ENCODE results near the gene PPP2R3A.
"Not testable (repeated sequence)": the region's sequence is repeated elsewhere in the genome, so short reads cannot be mapped to it uniquely, and the experiment has no call there.

Gene PPP2R3A

DNA sequence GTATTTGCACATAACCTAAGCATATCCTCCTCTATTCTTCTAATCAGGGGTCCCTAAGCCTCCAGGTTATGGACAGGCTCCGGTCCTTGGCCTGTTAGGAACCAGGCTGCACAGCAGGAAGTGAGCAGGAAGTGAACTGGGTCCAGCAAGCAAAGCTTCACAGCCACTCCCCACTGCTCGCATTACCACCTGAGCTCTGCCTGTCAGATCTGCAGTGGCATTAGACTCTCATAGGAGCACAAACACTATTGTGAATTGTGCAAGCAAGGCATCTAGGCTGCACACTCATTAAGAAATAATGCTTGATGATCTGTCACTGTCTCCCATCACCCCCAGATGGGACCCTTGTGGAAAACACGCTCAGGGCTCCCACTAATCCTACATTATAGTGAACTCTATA, 220.8 kb downstream of the PPP2R3A start:
- H3K27ac ChIP-seq (ENCODE audit: poor library complexity, severe bottlenecking), result peak overlapping the region; percentile 28

DNA sequence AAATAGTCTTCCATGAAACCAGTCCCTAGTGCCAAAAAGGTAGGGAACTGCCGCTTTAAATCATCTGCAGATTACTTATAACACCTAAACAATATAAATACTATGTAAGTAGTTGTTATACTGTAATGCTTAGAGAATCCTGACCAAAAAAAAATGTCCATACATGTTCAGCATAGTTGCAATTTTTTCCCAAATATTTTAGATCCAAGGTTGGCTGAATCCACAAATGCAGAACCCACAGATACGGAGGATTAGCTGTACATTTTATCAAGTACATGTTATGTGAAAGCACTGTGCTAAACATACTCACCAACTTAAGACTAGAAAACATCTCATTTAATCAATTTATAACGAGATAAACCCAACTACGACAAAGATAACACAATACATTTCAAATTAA, 221.3 kb downstream of the PPP2R3A start:
- peaks cover 26% of the 10 kb centered on the region for H3K4me1 ChIP-seq (ENCODE audit: insufficient read depth, poor library complexity, severe bottlenecking)

More for the DNA sequence above, 220.8 kb downstream of the PPP2R3A start:
- Histone ChIP-seq H3K36me3 (ENCODE audit: low read depth) (no peaks in the 10 kb centered on the region), H3K4me1 (ENCODE audit: insufficient read depth, poor library complexity, severe bottlenecking) (peaks cover 26% of the 10 kb centered on the region), H3K9me3 (ENCODE audit: severe bottlenecking) (no peaks in the 10 kb centered on the region), H3K4me3 (ENCODE audit: severe bottlenecking) (no peak overlapping the region), H3K27me3 (ENCODE audit: insufficient read depth, poor library complexity, severe bottlenecking) (no peaks in the 10 kb centered on the region)
- ATAC-seq (ENCODE audit: low read depth) (peak; percentile 90), DNase-seq (ENCODE audit: low spot score) (no peak)
- TF ChIP-seq, protein P1, sequence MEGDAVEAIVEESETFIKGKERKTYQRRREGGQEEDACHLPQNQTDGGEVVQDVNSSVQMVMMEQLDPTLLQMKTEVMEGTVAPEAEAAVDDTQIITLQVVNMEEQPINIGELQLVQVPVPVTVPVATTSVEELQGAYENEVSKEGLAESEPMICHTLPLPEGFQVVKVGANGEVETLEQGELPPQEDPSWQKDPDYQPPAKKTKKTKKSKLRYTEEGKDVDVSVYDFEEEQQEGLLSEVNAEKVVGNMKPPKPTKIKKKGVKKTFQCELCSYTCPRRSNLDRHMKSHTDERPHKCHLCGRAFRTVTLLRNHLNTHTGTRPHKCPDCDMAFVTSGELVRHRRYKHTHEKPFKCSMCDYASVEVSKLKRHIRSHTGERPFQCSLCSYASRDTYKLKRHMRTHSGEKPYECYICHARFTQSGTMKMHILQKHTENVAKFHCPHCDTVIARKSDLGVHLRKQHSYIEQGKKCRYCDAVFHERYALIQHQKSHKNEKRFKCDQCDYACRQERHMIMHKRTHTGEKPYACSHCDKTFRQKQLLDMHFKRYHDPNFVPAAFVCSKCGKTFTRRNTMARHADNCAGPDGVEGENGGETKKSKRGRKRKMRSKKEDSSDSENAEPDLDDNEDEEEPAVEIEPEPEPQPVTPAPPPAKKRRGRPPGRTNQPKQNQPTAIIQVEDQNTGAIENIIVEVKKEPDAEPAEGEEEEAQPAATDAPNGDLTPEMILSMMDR (IDR thresholded peaks at IDR 0.05; ENCODE audit: poor library complexity, severe bottlenecking), result no peak

DNA sequence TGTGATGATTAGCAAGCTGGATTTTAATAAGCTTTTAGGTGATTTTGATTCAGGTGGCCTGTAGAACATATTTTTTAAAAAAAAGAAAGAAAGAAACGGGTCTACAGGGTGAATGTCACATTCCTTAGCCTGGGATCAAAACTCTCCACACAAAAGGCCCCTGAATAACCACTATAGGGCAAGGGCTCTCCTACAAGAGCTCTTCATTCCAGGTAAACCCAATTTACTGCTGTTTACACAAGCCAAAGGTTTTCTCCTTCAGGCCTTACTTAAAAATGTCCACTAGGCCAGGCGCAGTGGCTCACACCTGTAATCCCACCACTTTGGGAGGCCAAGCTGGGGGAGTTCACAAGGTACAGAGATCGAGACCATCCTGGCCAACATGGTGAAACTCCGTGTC, 222.3 kb downstream of the PPP2R3A start:
- DNase-seq (ENCODE audit: low spot score) (no peak), ATAC-seq (ENCODE audit: low read depth) (no peak)
- Histone ChIP-seq H3K27me3 (ENCODE audit: insufficient read depth, poor library complexity, severe bottlenecking) (no peaks in the 10 kb centered on the region), H3K4me3 (ENCODE audit: severe bottlenecking) (no peak overlapping the region), H3K4me1 (ENCODE audit: insufficient read depth, poor library complexity, severe bottlenecking) (peaks cover 28% of the 10 kb centered on the region), H3K9me3 (ENCODE audit: severe bottlenecking) (no peaks in the 10 kb centered on the region), H3K27ac (ENCODE audit: poor library complexity, severe bottlenecking) (peak overlapping the region; percentile 28), H3K36me3 (ENCODE audit: low read depth) (no peaks in the 10 kb centered on the region)
- TF ChIP-seq, protein P1 (IDR thresholded peaks at IDR 0.05; ENCODE audit: poor library complexity, severe bottlenecking), result no peak

More for the DNA sequence above, 221.3 kb downstream of the PPP2R3A start:
- H3K27me3 ChIP-seq (ENCODE audit: insufficient read depth, poor library complexity, severe bottlenecking), result no peaks in the 10 kb centered on the region
- ATAC-seq (ENCODE audit: low read depth) (peak; percentile 32), DNase-seq (ENCODE audit: low spot score) (no peak)
- TF ChIP-seq, protein P1 (IDR thresholded peaks at IDR 0.05; ENCODE audit: poor library complexity, severe bottlenecking), result no peak
- no peaks in the 10 kb centered on the region for H3K9me3 ChIP-seq (ENCODE audit: severe bottlenecking)
- H3K4me3 ChIP-seq (ENCODE audit: severe bottlenecking), result no peak overlapping the region
- peak overlapping the region; percentile 28 for H3K27ac ChIP-seq (ENCODE audit: poor library complexity, severe bottlenecking)
- H3K36me3 ChIP-seq (ENCODE audit: low read depth), result no peaks in the 10 kb centered on the region

DNA sequence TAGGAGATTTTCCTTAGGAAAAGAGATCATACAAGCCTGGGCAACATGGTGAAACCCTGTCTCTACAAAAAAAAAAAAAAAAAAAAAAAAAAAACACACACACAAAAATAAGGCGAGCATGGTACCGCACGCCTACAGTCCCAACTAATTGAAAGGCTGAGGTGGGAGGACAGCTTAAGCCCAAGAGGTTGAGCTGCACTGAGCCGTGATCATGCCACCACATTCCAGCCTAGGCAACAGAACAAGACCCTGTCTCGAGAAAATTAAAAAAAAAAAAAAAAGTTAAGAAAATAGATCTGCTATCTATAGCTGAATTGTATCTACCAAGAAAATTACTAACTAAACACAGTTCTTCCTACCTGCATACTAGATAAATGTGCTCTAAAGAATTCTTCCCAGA, 223.5 kb downstream of the PPP2R3A start:
- H3K9me3 ChIP-seq (ENCODE audit: severe bottlenecking), result no peaks in the 10 kb centered on the region
- no peaks in the 10 kb centered on the region for H3K27me3 ChIP-seq (ENCODE audit: insufficient read depth, poor library complexity, severe bottlenecking)
- H3K4me1 ChIP-seq (ENCODE audit: insufficient read depth, poor library complexity, severe bottlenecking), result peaks cover 28% of the 10 kb centered on the region
- no peaks in the 10 kb centered on the region for H3K36me3 ChIP-seq (ENCODE audit: low read depth)
- H3K4me3 ChIP-seq (ENCODE audit: severe bottlenecking), result no peak overlapping the region
- TF ChIP-seq, protein P1 (IDR thresholded peaks at IDR 0.05; ENCODE audit: poor library complexity, severe bottlenecking), result no peak
- DNase-seq (ENCODE audit: low spot score) (no peak), ATAC-seq (ENCODE audit: low read depth) (no peak)
- no peak overlapping the region for H3K27ac ChIP-seq (ENCODE audit: poor library complexity, severe bottlenecking)

DNA sequence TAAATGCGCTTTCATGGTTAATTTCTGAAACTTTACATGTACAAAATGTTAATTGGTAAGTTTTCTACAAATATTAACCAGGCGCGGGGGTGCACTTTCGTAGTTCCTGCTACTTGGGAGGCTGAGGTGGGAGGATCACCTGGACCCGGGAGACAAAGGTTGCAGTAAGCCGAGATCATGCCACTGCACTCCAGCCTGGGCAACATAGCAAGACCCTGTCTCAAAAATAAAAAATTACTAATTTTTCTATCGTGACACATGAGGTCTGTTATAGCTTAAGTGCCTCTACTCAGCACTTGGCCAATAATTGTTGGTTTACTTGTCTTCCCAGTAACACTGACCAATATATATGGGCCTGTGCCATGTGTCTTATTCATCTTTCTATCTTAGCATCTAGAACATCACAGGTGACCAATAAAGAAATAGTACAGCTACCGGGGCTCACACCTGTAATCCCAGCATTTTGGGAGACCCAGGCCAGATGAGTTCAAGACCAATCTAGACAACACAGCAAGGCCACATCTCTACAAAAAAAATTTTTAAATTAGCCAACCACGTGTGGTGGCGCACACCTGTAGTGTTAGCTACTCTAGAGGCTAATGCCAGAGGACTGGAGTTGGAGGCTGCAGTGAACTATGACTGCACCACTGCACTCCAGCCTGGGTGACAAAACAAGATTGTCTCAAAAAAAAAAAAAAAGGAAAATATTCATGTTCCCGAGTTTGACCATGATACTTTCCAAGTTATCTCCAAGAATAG, 224.5 kb downstream of the PPP2R3A start:
- no peak for ATAC-seq (ENCODE audit: low read depth)
- TF ChIP-seq, protein P1 (IDR thresholded peaks at IDR 0.05; ENCODE audit: poor library complexity, severe bottlenecking), result no peak
- Histone ChIP-seq H3K27ac (ENCODE audit: poor library complexity, severe bottlenecking) (no peak overlapping the region), H3K4me3 (ENCODE audit: severe bottlenecking) (no peak overlapping the region), H3K27me3 (ENCODE audit: insufficient read depth, poor library complexity, severe bottlenecking) (no peaks in the 10 kb centered on the region), H3K36me3 (ENCODE audit: low read depth) (peaks cover 4% of the 10 kb centered on the region; the same call in 1 of the 2 replicates), H3K9me3 (ENCODE audit: severe bottlenecking) (no peaks in the 10 kb centered on the region), H3K4me1 (ENCODE audit: insufficient read depth, poor library complexity, severe bottlenecking) (peaks cover 28% of the 10 kb centered on the region)
- DNase-seq (ENCODE audit: low spot score), result no peak

DNA sequence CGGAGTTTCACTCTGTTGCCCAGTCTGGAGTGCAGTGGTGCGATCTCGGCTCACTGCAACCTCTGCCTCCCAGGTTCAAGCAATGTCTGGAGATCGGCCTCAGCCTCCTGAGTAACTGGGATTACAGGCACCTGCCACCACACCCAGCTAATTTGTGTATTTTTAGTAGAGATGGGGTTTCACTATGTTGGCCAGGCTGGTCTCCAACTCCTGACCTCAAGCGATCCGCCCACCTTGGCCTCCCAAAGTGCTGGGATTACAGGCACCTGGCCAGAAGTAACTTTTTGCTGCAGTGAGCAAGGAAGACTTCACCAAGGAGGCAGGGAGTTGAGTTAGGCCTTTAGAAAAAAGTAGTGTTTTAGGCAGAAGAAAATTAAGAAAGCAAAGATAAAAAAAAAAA, 226.7 kb downstream of the PPP2R3A start:
- not testable (repeated sequence) for H3K27me3 ChIP-seq (ENCODE audit: insufficient read depth, poor library complexity, severe bottlenecking)

More for the DNA sequence above, 226.7 kb downstream of the PPP2R3A start:
- not testable (repeated sequence) for H3K36me3 ChIP-seq (ENCODE audit: low read depth); ATAC-seq (ENCODE audit: low read depth); H3K9me3 ChIP-seq (ENCODE audit: severe bottlenecking); DNase-seq (ENCODE audit: low spot score)
- Histone ChIP-seq H3K4me3 (ENCODE audit: severe bottlenecking) (peak overlapping the region; percentile 89), H3K27ac (ENCODE audit: poor library complexity, severe bottlenecking) (peak overlapping the region; percentile 95), H3K4me1 (ENCODE audit: insufficient read depth, poor library complexity, severe bottlenecking) (peaks cover 16% of the 10 kb centered on the region)
